ENCODE results near the gene VTN. TPM values are rescaled to one million over a fixed set of nuclear protein-coding genes. Genes with fewer than 3 reads are reported as not detected.

Gene VTN
- polyA plus RNA-seq, 12 donors = 0.34 to 13.8 (median 0.63) TPM; not detected in 2

DNA sequence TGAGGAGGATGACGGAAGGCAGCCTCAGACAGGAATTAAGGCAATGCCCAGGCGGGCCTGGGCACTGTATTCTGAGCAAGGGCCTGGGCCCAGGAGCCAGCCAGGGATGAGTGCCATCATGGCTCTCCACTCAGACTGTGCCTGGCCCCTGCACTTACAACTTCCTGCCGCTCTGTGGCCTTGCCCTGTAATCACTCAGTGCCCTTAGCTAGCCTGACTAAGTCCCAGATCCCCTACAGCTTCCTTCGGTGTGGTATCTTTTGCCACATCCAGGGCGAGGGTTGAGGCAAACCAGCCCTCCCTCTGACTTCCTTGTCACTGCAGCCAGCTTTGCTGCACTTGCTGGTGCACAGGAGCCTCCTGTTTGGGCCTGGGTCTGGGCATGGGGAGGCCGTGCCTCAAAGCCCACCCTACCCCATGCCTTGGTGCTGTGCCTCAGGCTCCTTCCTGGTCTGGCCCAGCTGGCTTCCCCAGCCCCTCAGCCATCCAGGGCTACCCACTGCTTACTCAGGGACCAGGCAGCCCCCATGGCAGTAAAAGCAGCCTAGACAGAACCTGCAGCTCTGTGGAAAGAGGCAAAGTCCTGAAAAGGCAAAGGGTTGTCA lies 26.6 kb upstream of the VTN start:
- no peak for DNase-seq

- DNase-seq = no peak
Observed at GRCh38 chr17:28395968-28396367, 25.9 kb upstream of the VTN start.

- DNase-seq = no peak
Observed at GRCh38 chr17:28395426-28395825, 25.3 kb upstream of the VTN start.

- DNase-seq = no peak
Observed at GRCh38 chr17:28394337-28395116, 24.4 kb upstream of the VTN start.

- DNase-seq = no peak
Observed at GRCh38 chr17:28392491-28392890, 22.4 kb upstream of the VTN start.

DNA sequence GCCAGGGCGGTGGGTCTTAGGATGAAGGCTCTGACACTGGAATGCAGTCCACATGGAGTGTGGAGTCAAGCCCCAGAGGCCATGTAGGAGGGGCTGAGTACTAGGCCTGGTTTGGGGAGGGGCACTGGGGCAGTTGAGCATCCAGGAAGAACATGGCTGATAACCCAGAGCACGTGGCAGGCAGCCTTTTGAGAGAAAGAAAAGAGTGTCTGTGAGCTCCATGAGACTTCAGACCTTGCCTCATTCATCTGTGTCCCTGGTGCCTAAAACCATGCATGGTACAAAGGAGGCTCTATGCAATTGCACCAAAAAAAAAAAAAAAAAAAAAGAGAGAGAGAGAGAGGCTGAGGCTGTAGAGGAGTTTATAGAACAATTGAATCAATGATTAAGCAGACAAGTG lies 21.3 kb upstream of the VTN start:
- DNase-seq = no peak

DNA sequence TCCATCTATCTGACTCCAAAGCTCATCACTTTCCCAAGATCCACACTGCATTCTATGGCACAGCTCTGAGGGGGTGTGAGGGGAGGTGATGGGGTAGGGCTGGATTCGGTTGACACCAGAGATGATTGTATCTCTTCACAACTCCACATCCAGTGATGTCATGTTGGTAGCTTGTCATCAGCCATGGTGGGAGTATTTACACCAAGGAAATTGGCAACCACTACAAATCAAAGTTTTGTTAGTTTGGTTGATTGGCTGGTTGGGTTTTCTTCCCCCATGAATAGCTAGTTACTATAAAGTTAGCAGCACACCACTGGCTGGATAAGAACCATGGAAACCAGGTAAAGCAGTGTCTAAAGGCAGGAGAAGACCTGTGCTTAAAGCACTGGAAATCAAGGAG lies 20.9 kb upstream of the VTN start:
- no peak for DNase-seq

DNA sequence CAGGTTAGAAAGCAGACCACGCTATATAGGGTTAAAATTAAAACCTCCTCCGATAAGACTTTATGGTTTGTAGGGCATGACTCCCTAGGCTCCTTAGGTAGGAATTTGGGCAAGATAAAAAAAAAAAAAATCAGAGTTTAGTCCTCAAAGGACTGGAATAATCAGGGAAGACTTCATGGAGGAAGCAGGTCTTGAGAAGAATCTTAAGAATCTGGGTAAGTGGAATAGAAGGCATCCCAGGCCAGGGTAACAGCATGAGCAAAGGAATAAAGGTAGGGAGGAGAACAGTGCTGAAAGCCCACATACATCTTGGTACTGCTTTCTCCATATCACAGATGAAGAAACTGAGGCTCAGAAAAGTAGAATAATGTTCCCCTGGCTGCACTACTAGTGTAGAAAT lies 20.5 kb upstream of the VTN start:
- DNase-seq = no peak

DNA sequence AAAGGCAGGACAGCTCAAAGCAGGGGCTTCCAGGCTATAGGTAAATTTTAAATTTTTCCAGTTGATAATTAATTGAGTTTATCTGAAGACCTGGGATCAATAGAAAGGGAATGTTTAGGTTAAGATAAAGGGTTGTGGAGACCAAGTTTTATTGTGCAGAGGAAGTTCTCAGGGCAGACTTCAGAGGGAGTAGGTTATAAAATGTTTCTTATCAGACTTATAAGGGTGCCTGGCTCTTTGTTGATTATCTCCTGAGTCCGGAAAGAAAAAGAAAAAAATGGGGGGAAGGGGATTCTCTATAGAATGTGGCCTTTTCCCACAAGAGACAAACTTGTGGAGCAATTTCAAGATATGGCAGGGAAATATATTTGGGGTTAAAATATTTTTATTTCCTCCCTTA lies 20.0 kb upstream of the VTN start:
- no peak for DNase-seq

- no peak for DNase-seq
Observed at GRCh38 chr17:28388106-28388505, 18.0 kb upstream of the VTN start.

- no peak for DNase-seq
Observed at GRCh38 chr17:28386391-28386790, 16.3 kb upstream of the VTN start.

GRCh38 chr17:28385406-28385805 lies 15.3 kb upstream of the VTN start:
- no peak for DNase-seq

DNA sequence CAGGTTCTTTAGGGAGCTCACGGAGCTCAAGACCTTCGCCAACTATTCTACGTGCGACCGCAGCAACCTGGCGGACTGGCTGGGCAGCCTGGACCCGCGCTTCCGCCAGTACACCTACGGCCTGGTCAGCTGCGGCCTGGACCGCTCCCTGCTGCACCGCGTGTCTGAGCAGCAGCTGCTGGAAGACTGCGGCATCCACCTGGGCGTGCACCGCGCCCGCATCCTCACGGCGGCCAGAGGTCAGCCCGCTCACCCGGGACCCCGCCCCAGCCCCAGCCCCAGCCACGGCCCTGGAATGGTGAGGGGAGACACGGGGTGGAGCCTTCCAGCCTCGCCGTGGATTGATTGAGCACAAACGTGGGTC lies 14.9 kb upstream of the VTN start:
- no peak for DNase-seq

GRCh38 chr17:28384281-28385036 lies 14.4 kb upstream of the VTN start:
- no peak for DNase-seq

- no peak for DNase-seq
Observed at GRCh38 chr17:28381141-28381825, 11.2 kb upstream of the VTN start.

- DNase-seq = no peak
Observed at GRCh38 chr17:28379814-28380801, 10.0 kb upstream of the VTN start.

DNA sequence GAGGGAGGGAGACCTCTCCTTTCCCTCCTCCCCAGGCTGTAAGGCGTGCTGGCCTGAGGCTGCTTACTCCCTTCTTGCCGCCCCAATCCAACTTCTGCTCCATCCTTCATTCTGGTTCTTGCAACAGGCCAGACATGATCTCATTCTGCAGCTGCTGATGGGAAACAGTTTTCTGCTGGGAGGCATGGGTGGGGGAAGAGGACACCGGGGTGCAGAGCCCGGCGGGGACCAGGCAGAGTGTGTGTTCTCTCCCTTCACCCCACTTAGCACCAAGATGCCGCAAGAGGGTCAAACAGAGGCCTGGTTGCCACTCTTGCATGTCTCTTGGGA lies 2.8 kb upstream of the VTN start:
- no peak for DNase-seq

DNA sequence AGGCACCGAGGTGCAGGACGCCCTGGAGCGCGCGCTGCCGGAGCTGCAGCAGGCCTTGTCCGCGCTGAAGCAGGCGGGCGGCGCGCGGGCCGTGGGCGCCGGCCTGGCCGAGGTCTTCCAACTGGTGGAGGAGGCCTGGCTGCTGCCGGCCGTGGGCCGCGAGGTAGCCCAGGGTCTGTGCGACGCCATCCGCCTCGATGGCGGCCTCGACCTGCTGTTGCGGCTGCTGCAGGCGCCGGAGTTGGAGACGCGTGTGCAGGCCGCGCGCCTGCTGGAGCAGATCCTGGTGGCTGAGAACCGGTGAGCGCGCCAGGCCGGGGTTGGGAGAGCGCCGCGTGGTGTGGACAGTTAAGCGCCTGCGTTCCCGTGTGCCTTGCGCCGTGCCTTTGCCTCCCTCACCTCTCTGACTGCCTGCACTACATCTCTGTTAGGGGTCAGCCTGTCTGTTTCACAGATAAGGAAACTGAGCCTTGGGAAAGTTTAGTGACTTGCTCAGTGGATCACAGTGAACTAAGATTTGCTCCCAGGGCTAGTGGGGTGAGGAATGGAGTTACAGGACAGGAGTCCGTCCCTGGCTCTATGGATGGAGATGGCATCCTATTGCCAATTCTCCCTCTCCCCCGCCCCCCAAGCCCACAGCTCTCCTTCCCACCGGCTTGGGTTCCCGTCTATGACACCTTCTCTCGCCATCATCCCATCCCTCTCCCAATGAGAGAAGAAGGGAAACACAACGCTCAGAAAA lies 2.3 kb upstream of the VTN start:
- no peak for DNase-seq

DNA sequence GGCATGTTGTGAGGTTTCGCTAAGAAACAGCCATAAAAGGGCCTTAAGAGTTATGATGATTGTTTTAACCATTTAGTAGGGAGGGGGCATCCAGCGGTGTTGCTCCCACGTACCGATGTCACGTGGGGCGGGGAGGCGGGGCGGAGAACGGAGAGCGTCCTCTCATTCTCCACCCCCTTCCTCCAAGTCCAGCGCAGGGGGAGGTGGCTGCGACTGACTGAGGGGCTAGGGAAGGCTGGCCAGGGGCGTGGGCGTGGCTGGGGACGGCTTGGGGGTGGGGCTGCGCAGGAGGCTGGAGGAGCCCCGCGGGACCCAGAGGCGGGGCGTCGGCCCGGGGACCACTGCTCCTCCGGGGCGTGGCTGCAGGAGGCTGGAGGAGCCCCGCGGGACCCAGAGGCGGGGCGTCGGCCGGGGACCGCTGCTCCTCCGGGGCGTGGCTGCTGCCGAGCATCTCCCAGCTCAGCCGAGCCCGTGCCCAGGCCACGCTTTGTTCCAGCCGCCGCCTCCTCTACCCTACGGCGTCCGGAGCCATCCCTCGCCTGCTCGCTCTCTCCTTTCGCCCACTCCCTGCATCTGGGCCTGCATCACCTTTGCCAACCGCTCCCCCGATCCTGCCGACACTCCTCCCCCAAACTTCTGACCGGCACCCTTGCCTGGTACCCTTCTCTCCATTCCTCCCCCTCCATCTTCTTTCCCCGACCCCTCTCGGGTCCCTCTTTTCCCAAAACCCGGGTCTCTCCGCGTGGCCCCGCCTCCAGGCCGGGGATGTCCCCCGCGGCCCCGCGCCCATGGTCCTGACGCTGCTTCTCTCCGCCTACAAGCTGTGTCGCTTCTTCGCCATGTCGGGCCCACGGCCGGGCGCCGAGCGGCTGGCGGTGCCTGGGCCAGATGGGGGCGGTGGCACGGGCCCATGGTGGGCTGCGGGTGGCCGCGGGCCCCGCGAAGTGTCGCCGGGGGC lies 1.4 kb upstream of the VTN start, which contains the start of gene SARM1:
Gene SARM1, plus strand, starts transcription at position 450 of the 958 bp plus-strand sequence. Its CDS starts 339 bp downstream, at position 789.
- DNase-seq = peak; percentile 69
